Amniotic epithelial cell (primary cell): ENCODE measurements around the gene TXNDC8.

Experiments used
- DNase-seq: peaks from one replicate; pipeline ENCODE4 v3.0.0-alpha.2; 2010; ENCODE audit warnings: low read depth

TXNDC8 gene

GRCh38 chr9:110278080-110278707 lies 59.5 kb downstream of the TXNDC8 start:
- DNase-seq, result no peak

- no peak for DNase-seq
Measured at GRCh38 chr9:110276781-110277180, 60.9 kb downstream of the TXNDC8 start.

- DNase-seq, result peak; percentile 85
Measured at GRCh38 chr9:110270211-110270995, 67.3 kb downstream of the TXNDC8 start.

- peak; percentile 54 for DNase-seq
Measured at GRCh38 chr9:110266795-110267194, 70.9 kb downstream of the TXNDC8 start.

- peak; percentile 62 for DNase-seq
Measured at GRCh38 chr9:110261632-110262031, 76.0 kb downstream of the TXNDC8 start.

GRCh38 chr9:110260911-110261310 lies 76.8 kb downstream of the TXNDC8 start:
- DNase-seq, result no peak

- DNase-seq, result no peak
Measured at GRCh38 chr9:110259566-110259965, 78.1 kb downstream of the TXNDC8 start.

GRCh38 chr9:110258690-110259091 lies 79.0 kb downstream of the TXNDC8 start:
- DNase-seq, result no peak

GRCh38 chr9:110257956-110258355 lies 79.7 kb downstream of the TXNDC8 start:
- DNase-seq, result peak; percentile 45

GRCh38 chr9:110257097-110257841 lies 80.4 kb downstream of the TXNDC8 start:
- DNase-seq, result peak; percentile 24

- DNase-seq, result peak; percentile 85
Measured at GRCh38 chr9:110256380-110257096, 81.1 kb downstream of the TXNDC8 start, which contains the start of gene TXN. TXN (minus strand) TSS chr9:110256507; CDS start chr9:110256435, 72 bp downstream.

GRCh38 chr9:110255463-110256379 lies 81.9 kb downstream of the TXNDC8 start:
- no peak for DNase-seq

- DNase-seq, result peak; percentile 24
Measured at GRCh38 chr9:110255034-110255462, 82.6 kb downstream of the TXNDC8 start.

- no peak for DNase-seq
Measured at GRCh38 chr9:110254500-110254899, 83.2 kb downstream of the TXNDC8 start.
